CD4-positive, alpha-beta T cell treated with Interleukin-1 beta for 1 hour (primary cell): ENCODE measurements around the gene STXBP6.
"Not testable (repeated sequence)": the region's sequence is repeated elsewhere in the genome, so short reads cannot be mapped to it uniquely, and the experiment has no call there.

Source experiments
- DNase-seq, 2 donors: peaks; one replicate each; pipeline ENCODE4 v3.0.0-alpha.2; 2020 to 2022

STXBP6 gene

GRCh38 chr14:24785698-24786097 is 264.2 kb downstream of the STXBP6 start:
- DNase-seq: no peak

- DNase-seq: no peak
Observed at GRCh38 chr14:24784981-24785380, 265.0 kb downstream of the STXBP6 start.

GRCh38 chr14:24783791-24784190 is 266.2 kb downstream of the STXBP6 start:
- DNase-seq: no peak

DNA sequence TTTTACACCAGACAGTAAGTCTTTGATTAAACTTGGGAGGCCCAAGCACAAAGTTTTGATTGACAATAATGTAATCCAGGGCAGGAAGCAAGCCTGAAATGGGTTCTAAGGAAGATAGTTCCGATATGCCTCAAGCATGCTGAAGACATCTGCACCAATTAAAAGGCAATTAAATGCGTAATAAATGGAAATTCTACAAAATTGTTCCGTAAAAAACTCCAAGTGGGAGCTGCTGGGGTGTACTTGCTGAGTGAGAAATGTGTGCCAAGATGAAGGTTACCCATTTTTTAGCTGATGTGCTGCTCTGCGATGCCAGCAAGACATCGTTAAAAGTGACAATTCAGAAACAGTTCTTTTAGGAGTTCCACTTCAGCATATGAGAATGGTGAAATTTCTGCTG is 269.7 kb downstream of the STXBP6 start:
- DNase-seq: no peak

DNA sequence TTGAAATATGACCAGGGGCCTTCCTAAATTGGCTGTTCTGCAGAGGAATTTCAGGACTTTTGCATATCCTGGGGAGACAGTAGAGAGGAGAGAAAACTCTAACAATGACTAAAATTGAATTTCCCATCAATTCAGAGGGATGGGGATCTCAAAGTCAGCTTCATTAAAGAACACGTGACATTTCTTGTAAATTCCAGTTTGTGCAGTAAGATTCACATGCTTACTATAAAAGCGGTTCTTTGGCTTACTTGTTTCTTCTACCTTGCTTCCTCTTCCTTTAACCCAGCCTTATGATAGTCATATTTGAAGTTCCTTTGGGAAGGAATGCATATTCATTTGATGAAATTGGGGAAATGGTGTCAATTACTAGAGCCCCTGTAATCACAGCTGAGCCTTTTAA is 272.3 kb downstream of the STXBP6 start:
- no peak for DNase-seq

GRCh38 chr14:24775950-24776349 is 274.0 kb downstream of the STXBP6 start:
- no peak for DNase-seq

GRCh38 chr14:24774187-24774915 is 275.6 kb downstream of the STXBP6 start:
- DNase-seq: no peak

GRCh38 chr14:24773564-24773963 is 276.4 kb downstream of the STXBP6 start:
- not testable (repeated sequence) for DNase-seq

DNA sequence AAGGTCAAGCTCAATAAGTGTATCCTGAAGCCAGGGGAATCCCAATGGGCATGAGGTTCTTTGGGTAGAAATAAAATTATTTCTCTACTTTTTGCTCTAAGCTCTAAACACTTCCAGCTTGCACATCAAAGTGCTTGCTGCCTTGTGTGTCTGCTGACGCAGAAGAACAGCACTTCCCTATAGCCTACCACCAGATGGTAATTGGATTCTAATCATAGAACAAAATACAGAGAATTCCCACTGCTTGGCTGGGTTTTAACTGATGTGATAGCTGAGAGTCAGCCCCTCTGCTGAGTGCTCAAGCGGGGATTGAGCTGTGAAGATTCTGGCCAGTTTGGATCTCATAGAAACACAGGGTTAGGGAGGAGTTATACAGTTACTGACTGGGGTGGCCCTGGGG is 283.5 kb downstream of the STXBP6 start:
- DNase-seq: no peak

DNA sequence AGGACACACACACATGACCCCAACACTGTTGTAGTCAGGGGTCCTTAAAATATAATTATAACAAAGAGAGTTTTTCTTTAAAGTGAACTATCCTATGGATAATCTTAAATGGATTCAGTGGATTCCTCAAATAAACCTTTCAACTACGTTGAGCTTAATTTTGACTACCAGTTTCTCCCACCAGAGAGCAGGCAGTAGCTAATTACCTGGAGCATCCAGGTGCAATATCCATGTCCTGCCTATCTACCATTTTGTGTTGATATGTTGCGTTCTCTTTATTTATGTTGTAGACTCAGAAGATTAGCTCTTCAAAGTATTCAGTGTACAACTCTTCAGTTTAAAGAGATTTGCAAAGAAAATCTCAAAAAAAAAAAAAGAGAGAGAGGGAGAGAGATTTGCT is 288.8 kb downstream of the STXBP6 start:
- DNase-seq: no peak
